CD4-positive, alpha-beta T cell treated with Interleukin-6 at 100 ng/mL for 8 hours (primary cell): ENCODE measurements around the gene CBFB.
"Not testable (repeated sequence)": the region's sequence is repeated elsewhere in the genome, so short reads cannot be mapped to it uniquely, and the experiment has no call there.

Source experiments
- DNase-seq: peaks from one replicate; pipeline ENCODE4 v3.0.0-alpha.2; 2020; ENCODE audit warnings: mixed read lengths, low spot score

CBFB gene

GRCh38 chr16:67041520-67041919, 12.6 kb downstream of the CBFB start:
- DNase-seq: not testable (repeated sequence)

DNA sequence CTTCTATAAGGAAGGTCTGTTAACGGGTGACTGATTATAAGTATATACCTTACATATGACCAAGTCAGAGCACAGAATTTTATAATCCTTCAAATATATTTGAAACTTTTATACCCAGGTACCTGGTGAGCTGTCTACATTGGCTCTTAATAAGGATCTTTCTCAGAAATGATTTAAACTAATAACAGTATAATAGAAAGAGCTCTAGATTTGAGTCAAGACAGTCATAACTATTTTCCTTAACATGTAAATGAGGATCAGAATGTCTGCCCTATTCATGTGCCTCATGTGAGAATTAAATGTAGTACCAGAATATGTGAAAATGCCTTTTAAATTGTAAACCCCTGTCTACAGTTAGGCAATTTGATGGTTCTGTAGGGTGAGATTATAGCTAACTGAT, 14.5 kb downstream of the CBFB start:
- DNase-seq: no peak

DNA sequence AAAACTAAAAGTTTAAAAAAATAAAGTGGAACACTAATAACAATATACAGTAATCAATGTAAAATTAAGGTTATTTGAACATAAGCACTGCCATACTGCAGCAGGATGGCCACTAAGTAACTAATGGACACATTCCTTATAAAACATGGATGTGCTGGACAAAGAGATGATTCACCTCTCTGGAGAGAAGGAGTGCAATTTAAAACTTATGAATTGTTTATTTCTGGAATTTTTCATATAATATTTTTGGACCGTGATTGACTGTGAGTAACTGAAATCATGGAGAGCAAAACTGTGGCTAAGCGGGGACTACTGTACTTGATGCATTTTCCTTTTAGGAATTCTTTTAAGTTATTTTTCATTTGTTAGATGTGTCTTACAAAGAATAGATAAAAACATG, 21.8 kb downstream of the CBFB start:
- DNase-seq: no peak

DNA sequence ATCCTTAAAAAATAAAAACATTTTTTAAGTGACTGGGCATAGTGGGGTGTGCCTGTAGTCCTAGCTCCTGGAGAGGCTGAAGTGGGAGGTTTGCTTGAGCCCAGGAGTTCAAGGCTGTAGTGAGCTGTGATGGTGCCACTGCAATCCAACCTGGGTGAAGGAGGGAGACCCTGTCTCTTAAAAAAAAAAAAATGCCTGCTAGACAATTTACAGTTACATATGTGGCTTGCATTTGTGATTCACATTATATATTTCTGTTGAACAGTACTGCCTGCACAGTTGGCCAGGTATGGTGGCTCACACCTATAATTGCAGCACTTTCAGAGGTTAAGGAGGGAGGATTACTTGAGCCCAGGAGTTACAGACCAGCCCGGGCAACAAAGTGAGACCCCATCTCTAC, 23.4 kb downstream of the CBFB start:
- no peak for DNase-seq

- no peak for DNase-seq
These were observed 24.9 kb downstream of the CBFB start for GRCh38 chr16:67053767-67054334.

GRCh38 chr16:67054901-67055300, 26.0 kb downstream of the CBFB start:
- DNase-seq: no peak

GRCh38 chr16:67055712-67056487, 27.0 kb downstream of the CBFB start:
- DNase-seq: no peak

GRCh38 chr16:67063008-67063407, 34.1 kb downstream of the CBFB start:
- no peak for DNase-seq

DNA sequence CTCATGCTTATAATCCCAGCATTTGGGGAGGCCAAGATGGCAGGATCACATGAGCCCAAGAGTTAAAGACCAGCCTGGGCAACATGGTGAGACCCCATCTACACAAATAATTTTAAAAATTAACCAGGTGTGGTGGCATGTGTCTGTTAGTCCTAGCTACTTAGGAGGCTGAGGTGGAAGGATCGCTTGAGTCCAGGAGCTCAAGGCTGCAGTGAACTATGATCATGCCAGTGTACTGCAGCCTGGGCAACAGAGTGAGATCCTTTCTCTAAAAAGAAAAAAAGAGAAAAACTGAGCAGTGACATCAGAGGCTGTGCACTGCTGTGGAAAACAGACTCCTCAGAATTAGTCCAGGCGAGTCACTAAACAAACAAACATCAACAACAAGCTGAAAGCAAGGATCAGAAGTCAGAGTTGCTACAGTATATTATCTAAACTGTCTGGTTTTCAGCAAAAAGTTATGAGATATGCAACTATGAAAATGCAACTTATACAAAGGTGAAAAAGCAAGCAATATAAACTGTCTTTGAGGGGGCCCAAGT, 39.3 kb downstream of the CBFB start:
- no peak for DNase-seq

DNA sequence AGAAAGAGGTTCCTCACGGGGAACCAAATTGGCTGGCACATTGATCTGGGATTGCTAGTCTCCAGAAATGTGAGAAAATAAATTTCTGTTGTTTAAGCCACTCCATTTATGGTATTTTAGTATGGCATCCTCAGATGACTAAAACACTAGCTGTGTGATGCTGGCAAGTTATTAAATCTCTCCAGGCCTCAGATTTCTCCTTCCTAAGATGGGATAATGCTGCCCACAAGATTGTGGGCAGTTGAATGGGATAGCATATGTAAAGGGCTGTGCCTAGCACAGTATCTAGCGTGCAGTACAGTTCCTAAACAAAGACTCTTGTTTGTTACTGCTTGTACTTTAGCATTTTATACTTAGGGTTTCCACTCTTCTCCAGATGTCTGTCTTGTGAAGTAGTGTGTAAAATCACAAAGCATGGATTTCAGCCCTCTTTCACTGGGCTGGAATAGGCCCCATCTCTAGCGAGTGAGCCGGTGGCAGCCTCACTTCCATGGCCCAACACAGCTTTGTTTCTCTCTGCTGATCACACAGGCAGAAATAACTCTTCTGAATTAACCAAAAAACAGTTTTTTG, 42.6 kb downstream of the CBFB start:
- DNase-seq: no peak

- no peak for DNase-seq
These were observed 46.4 kb downstream of the CBFB start for GRCh38 chr16:67075331-67075730.

DNA sequence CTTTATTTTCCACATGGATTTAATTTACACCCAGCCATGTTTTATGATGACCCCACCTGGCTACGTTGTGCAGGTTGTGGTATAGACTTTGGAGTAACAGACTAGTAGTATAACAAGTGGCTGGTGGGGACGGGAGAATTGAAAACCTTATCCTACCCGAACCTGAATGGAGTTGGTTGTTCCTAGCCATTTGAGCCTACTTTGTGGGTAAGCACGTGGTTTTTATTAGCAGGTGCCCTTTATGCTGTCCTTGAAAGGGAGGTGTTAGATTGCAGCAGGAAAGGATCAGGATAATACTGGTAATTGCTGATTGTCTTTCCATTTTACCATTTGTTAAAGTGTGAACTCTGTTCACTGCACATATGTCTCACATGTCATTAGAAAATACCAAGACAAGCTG, 48.9 kb downstream of the CBFB start:
- no peak for DNase-seq

- no peak for DNase-seq
These were observed 53.2 kb downstream of the CBFB start for GRCh38 chr16:67082100-67082499.

DNA sequence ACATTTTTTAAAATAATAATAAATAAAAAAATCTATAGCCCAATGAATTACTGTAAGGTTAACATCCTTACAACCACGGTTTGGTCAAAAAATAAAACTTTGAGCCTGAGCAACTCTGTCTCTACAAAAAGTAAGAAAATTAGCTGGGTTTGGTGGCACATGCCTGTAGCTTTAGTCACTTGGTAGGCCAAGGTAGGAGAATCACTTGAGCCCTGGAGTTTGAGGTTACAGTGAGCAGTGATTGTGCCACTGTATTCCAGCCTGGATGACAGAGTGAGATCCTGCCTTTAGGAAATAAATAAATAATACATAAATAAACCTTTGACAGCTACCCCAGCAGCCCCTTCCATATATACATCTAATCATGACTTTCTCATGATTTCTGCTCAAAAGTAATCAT, 53.9 kb downstream of the CBFB start:
- no peak for DNase-seq

DNA sequence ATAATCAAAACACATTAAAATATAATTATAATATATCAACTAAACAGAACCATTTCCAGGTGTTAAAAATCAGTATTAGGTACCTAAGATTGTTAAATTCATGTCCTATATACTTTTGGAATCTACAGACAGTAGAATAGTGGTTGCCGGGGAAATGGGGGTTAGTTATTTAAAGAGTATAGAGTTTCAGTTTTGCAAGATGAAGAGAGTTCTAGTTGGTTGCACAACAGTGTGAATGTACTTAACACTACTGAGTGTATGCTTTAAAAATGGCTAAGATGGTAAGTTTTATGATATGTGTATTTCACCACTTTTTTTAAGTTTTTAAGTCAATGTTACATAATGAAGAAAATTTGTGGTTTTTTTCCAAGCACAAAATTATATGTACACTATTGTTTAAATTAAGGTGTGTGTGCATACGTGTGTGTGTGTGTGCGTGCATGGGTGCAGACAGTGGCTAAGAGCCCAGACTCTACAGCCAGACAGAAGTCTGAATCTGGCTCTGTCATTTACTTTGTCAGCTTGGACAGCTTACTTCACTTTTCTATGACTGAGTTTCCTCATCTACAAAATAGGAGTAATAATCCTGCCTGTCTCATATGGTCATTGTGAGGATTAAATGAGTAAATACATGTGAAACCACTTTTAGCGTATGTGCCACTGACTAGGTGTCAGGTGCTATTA, 55.5 kb downstream of the CBFB start:
- DNase-seq: no peak

DNA sequence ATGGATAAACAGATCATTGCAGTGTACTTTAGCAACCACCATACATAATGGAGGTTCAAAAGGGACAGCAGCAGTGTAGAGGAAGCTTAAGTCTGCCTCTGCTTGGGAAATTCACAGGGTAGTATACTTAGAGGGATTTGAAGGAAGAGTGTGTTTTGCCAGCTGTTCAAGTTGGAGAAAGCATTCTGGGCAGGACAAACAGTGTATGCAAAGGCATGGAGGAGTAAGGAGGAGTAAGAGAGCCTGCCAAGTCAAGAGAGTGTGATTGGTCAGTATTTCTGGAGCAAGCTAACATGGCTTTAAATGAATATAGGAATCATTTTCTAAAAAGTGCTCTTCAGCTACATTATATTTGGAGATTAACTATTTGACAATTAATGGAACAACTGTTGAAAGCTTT, 57.9 kb downstream of the CBFB start:
- no peak for DNase-seq

DNA sequence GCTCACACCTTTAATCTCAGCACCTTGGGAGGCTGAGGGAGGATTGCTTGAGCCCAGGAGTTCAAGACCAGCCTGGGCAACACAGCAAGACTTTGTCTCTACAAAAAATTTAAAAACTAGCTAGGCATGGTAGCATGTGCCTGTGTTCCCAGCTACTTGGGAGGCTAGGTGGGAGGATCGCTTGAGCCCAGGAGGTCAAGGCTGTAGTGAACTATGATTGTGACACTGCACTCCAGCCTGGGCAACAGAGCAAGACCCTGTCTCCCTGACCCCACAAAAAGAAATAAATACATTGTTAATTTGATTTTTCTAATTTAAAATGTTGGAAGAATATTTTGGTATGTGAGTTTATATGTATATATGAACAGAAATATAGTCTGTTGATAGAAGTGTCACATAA, 58.3 kb downstream of the CBFB start:
- no peak for DNase-seq

DNA sequence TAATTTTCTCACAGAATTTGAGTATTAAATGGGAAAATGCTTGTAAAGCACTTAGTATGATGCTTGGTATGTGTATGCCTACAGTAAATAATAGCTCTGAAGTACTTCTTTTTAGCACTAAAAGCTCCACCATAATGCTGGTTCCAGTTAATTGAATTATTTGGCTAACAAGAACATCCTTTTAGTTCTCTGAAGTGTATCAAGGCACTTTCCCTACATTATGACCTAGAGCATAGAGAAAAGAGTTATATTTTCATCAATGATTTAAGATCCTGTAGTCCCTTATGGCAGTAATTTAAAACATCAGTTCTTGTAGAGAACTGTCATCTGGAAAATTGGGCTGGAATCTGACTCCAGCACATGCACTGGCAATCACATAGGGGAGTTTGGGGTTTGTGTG, 58.9 kb downstream of the CBFB start:
- DNase-seq: no peak

DNA sequence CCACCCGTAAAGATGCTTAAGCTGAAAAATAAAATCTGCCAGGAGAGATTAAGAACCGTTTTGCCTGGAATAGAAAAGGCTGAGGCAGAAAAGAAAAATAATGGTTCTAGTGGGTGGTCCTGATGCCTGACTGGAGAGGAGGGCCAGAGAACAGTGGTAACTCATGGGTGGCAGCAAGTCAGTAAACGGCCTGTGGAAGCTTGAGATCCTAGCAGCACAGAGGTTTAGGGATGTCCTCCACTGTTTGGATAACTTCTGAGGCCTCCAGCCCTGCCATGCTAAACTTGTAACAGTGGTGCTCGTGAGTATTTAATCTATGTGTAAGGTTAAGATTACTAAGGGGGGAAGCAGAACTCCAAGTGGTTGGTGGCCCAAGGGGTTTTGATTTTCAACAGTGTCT, 59.6 kb downstream of the CBFB start:
- no peak for DNase-seq

GRCh38 chr16:67089101-67089500, 60.2 kb downstream of the CBFB start:
- no peak for DNase-seq

GRCh38 chr16:67091906-67092566, 63.1 kb downstream of the CBFB start:
- no peak for DNase-seq

DNA sequence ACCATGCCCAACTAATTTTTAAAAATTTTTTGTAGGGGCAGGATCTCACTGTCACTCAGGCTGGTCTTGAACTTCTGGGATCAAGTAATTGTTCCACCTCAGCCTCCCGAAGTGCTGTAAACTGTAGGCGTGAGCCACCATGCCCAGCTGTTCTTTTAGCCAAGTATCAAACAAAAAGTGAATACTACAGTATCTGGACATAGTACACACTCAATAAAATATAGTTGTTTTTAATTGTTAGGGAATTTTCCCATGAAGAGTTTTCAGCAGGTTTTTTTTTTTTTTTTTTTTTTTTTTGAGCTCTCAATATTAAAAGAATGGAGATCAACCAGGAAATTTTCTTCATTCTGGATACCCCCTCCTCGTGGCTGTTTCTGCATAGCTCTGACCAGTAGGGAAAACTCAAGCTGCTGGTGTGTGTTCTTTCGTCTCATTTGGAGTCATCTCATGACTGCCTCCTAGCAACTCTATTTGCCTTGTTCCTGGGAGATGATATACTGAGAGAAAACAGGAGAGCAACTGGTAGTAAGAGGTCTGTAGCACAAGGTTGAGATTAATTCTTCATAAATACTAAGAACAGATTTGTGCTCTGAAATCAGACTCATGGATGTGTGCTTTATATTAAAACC, 64.3 kb downstream of the CBFB start:
- DNase-seq: no peak
